GM18508 (cell line): ENCODE results near the gene FGF23.

ENCODE experiments used
- ATAC-seq: cut with Tn5 transposase; IDR thresholded peaks from one replicate; pipeline ENCODE4 v1.9.1; 2021; ENCODE audit warnings: moderate number of reproducible peaks; ENCODE audit not compliant: insufficient read depth, unreplicated experiment

The FGF23 gene

DNA sequence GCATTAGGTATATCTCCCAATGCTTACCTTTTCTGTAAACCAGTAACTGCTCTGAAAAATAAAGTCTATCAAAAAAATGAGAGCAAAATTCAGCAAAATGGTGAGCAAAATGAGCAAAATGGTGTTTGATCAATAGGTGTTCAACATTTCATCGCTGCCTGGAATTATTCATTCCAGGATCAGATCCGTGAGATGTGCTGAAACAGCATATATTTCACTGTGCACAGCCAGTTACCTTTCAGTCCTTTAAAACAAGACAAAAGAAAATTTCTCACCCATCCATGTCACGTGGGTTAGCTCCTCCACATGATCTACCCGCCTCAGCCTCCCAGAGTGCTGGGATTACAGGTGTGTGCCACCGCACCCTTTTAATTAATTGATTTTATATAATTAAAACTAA is 8.1 kb upstream of the FGF23 start:
- no peak for ATAC-seq

DNA sequence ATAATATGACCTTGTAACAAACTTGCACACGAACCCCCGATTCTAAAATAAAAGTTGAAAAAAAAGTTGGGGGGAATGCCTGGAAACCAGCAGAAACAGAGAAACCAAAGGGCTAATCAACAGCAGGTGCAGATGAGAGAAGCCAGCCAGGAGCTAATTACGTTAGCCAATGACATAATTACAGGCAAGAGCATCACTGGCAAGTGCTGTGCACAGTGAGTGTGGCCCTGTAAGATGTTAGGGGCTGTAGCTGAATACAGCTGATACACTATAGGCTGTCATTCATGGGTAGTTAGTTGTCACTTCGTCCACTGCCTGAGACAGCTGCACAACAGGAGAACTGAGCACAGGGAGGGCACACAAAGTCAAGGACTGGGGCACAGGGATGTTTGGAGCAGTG is 7.3 kb upstream of the FGF23 start:
- ATAC-seq = no peak

DNA sequence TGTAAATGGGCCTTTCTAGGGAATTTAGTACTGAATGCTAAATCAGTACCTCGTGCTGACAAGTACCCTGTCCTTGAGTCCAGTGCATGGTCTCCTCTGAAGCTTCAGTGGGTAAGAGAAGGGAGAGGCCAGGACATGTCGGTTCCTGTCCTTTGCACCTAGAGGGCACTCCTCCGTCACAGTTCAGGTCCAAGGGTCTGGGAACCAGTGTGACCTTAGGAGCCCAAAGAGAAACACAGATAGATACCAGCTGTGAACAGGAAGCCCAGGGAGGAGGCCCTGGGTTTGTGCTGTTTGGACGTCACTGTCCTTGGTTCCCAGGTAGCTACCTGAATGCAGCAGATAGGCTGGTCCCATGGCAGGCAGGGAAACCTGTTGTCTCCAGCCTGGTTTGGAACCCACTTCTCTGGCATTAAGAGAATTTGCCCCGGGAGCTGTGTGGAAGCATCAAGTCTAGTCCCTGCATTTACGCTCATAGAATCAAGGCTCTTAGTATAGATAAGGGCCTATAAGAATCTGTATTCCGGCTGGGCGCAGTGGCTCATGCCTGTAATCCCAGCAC is 3.9 kb upstream of the FGF23 start:
- no peak for ATAC-seq

GRCh38 chr12:4380332-4380731 is 820 bp upstream of the FGF23 start:
- ATAC-seq = no peak

DNA sequence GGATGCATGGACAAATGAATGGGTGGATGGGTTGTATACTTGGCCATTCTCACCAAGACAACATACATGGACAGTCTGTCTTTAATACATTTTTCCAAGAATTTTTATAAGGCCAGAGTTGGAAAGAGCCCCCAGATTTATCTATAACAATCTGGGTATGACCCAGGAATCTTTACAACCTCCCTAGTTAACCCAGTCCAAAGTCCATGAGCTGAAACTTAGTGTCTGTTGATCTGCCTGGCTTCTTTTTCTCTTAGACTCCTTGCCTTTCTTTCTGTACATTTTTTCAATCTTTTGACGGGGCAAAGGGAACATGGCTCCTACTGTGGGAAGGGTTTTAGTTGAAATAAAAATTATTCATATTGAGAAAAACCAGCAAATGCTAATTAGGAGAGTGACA is 740 bp downstream of the FGF23 start:
- ATAC-seq = no peak

GRCh38 chr12:4375449-4375848 is 4.1 kb downstream of the FGF23 start:
- ATAC-seq = no peak

GRCh38 chr12:4372653-4373052 is 6.9 kb downstream of the FGF23 start:
- ATAC-seq = no peak

- ATAC-seq = no peak
Measured at GRCh38 chr12:4370265-4370664, 9.2 kb downstream of the FGF23 start.

DNA sequence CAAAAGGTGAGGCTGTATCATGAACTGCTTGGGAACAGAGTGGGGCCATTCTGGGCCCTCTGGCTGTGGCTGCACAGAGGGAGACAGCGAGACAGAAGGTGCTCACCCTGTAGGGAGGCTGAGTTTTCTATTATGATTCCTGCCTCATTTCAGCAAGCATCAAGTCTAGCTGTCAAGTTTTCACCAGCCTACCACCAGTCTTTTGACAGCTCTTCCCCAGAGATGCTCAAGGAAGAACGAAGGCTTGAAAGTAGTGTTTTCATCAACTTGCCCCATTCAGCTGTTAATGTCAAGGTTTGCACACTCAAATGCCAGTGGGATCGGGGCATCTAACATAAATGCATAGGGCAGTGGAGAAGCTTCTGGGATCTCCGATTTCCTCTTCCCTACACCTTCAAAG is 10.0 kb downstream of the FGF23 start:
- no peak for ATAC-seq

DNA sequence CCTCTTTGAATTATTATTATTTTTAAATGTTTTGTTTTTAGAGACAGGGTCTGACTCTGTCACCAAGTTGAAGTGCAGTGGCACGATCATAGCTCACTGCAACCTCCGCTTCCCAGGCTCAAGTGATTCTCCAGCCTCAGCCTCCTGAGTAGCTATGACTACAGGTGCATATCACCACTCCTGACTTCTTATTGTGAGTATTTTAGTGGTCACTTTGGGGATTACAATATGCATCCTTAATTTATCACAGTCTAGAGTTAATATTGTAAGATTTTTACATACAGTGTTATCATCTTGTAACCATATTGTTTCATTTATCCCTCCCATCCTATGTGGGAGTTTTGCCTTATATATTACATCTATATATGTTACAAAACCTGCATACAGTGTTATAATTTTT is 13.4 kb downstream of the FGF23 start:
- no peak for ATAC-seq

DNA sequence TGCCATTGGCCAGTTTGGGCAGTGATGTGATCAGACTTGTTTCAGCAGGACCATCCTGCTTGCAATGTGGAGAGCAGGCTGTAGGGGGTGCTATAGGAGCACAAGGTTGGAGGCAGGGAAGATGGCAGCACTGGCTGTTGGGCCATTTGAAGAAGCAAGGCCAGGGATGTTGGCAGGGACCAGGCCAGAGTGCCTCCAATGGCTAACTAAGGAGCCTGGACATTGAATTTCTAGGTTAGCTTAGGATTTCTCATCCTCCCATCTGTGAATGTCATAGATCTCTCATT is 23.5 kb downstream of the FGF23 start:
- ATAC-seq = no peak

DNA sequence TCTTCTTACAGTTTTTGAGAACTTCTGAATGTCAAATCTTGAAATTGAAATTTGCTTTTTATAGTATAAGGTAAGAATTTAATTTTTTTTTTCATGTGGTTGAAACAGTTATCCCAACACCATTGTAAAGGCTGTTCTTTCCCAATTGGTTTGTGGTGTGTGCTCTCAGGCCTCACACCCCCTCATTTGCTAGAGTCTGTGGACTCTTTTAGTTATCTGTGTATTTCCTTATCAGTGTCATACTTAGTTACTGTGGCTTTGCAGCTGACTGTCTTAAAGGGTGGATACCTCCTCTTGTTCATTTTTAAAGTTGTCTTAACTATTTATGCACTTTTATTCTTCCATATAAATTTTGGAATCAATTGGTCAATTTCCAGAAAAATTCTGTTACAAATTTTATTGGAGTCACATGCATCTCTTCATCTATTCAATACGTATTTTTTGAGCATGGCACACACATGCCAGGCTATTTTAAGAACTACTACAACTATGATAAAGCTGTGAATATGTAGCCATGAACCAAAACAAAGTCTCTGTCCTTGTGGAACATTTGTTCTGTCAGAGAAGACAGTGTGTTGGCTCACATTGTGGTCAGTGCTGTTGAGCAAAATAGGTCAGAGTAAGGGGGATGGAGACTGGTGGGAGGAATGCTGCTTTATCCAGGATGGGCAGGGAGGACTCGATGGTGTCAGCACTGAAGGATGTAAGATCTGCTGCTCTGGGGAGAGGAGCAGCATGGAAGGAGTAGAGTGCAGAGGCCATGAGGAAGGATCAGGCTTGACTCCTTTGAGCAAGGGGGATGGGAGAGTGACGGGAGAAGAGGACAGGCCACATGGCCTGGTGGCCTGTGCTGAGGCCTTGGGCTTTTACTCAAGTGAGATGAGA is 24.1 kb downstream of the FGF23 start:
- no peak for ATAC-seq

DNA sequence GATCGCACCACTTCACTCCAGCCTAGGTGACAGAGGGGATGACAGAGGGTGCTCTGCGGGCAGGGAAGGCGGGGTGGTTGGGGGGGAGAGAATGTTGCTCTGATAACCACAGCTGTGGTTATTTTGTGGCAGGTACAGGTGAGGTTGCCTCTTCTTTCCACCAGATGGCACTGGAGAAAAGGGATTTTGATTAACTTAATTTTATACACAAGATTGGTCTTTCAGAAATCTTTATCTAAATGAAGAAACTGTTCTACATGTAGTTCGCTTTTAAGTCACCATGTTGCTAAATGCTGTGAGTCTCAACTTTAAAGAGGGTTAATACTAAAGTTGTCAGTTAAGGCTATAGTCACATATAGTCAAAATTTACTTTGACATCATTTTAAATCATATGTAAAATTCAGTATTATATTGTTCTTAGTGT is 25.7 kb downstream of the FGF23 start:
- ATAC-seq = no peak

DNA sequence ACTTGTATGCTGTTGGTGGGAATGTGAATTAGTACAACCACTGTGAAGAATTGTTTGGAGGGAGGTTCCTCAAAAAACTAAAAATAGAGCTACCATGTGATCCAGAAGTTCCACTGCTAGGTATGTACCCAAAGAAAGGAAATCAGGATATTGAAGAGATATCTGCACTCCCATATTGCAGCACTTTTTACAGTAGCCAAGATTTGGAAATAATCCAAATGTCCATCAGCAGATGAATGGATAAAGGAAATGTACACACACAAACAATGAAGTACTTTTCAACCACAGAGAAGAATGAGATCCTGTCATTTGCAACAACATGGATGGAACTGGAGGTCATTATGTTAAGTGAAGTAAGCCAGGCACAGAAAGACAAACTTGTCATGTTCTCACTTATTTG is 32.6 kb downstream of the FGF23 start:
- no peak for ATAC-seq

- no peak for ATAC-seq
Measured at GRCh38 chr12:4331842-4332241, 47.7 kb downstream of the FGF23 start.

GRCh38 chr12:4331221-4331620 is 48.3 kb downstream of the FGF23 start:
- ATAC-seq = no peak

DNA sequence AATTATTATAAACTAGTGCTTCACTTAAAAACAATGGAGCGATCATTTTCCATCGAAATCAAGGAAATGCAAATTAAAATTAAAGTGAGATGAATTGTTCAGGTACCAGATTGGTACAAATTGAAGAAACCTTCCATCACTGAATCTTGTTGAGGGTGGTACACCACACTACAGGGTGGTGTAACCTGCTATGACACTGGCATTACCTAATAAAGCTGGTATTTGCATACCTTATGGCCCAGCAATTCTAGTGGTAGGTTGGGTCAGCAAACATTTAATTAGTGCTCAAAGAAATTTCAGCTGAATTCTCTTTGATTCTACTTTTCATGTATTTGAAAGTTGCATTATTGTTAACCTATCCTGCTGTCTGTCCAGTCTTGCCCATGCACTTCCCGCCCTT is 49.3 kb downstream of the FGF23 start:
- ATAC-seq = no peak

- ATAC-seq = no peak
Measured at GRCh38 chr12:4327293-4327692, 52.2 kb downstream of the FGF23 start.

GRCh38 chr12:4325966-4326365 is 53.5 kb downstream of the FGF23 start:
- ATAC-seq = no peak

DNA sequence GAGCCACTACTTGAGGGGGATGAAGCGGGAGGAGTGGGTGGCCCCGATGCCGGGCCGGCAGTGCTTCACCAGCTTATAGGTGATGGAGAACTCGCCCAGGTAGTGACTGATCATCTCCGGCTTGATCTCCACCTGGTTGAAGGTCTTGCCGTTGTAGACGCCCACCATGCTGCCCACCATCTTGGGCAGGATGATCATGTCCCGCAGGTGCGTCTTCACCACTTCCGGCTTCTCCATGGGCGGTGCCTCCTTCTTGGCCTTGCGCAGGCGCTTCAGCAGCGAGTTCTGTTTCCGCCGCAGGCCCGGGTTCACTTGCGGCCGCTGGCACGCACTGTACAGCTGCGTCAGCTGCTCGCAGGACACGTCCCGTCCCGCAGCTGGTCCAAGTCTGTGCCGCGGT is 55.1 kb downstream of the FGF23 start:
- no peak for ATAC-seq

DNA sequence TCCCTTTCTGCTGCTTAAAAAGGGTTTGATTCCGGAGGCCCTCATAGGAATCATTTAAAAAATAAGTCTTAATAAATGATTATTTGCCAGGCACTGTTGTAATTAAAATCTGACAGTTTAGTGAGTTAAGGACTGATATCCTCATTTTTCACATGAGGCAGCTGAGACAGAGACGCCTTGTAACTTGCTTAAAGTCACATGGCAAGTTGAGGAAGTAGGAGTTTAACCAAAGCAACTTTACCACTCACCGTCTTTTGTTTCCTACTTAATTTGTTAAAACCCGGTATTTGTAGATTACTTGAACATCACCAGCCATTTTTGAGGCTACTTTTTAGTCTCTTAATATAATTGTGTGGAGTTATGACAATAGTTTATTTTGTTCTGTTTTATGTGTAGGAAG is 56.1 kb downstream of the FGF23 start:
- no peak for ATAC-seq

DNA sequence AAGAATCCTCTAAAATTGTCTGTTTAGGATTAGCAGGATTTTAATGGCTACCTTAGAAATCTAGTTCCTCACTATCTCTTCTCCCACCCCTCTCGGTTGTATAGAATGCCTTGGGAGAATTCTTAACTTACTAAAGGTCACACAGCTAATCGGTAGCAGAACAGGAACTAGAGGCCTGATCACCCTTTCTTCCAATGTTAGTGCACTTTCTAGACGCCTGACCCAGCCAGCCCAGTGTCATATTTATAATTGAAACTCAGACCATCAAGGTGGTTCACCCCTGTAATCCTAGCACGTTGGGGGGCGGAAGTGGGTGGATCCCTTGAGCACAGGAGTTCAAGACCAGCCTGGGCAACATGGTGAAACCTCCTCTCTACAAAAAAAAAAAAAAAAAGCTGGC is 56.8 kb downstream of the FGF23 start:
- no peak for ATAC-seq
